Dendritic cell treated with granulocyte-macrophage colony-stimulating factor and Interleukin-4, amounts not matched to agents 40 ng/mL and 50 ng/mL, for 4 days (primary cell): ENCODE results near the gene NEK11.

Source experiments
- H3K27ac Mint-ChIP-seq: one replicate; pipeline ENCODE4 v1.8.0; 2022; ENCODE audit warnings: mild to moderate bottlenecking, mixed read lengths
- H3K27me3 Mint-ChIP-seq: one replicate; pipeline ENCODE4 v1.8.0; 2022; ENCODE audit warnings: mild to moderate bottlenecking, mixed read lengths
- H3K36me3 Mint-ChIP-seq: one replicate; pipeline ENCODE4 v1.8.0; 2022; ENCODE audit warnings: low read depth, mixed read lengths
- H3K4me1 Mint-ChIP-seq: one replicate; pipeline ENCODE4 v1.8.0; 2022; ENCODE audit warnings: low read depth, mixed read lengths
- H3K4me3 Mint-ChIP-seq: one replicate; pipeline ENCODE4 v1.8.0; 2022; ENCODE audit warnings: mild to moderate bottlenecking, moderate library complexity, mixed read lengths
- H3K9me3 Mint-ChIP-seq: one replicate; pipeline ENCODE4 v1.8.0; 2022; ENCODE audit warnings: mixed read lengths
- intact Hi-C: fragments of 100-400 bp; cut with micrococcal nuclease; formaldehyde crosslinking; loops from one replicate; pipeline ENCODE4 v1.15.0; 2022

Gene NEK11

DNA sequence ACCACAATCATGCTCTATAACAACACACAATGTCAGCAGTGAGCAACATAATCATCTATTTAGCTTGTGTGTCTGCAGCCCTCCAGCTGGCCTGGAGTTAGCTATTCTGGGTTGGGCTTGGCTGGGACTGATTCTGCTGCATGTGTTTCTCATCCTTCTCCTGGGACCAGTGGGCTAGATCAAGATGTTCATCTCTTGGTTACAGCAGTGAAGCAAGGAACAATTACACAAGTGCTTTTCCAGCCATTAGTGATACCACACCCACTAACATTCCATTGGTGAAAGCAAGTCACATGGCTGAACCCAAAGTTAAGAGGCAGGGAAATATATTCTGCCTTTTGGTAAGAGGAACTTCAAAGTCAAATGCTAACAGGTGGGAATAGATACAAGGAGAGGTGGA, 369.5 kb downstream of the NEK11 start:
- Mint-ChIP-seq H3K27me3 (no peaks in the 10 kb centered on the region), H3K4me3 (no peak overlapping the region), H3K4me1 (peaks cover 1% of the 10 kb centered on the region), H3K36me3 (no peaks in the 10 kb centered on the region), H3K9me3 (no peaks in the 10 kb centered on the region), H3K27ac (no peak overlapping the region)
- intact Hi-C loops = no loop called here

DNA sequence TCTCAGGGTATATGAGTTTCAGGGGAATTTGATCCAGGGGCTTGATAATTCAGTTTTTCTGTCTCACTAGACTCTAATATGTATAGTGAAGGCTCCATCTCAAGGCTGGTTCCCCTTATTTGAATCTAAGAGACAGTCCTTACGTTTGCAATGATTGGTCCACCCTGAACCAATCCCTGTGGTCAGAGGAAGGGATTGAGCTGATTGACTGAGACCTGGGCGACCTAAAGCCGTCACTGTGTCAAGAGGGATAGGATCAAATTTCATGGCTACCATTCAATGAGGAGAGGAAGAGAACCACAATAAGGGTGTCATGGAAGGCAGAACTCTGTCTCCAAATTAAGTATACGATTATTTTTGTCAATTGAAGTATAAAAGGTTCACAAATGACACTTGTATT, 371.2 kb downstream of the NEK11 start:
- H3K9me3 Mint-ChIP-seq = no peaks in the 10 kb centered on the region
- no peak overlapping the region for H3K4me3 Mint-ChIP-seq
- H3K36me3 Mint-ChIP-seq = no peaks in the 10 kb centered on the region
- no peaks in the 10 kb centered on the region for H3K27me3 Mint-ChIP-seq
- peaks cover 19% of the 10 kb centered on the region for H3K4me1 Mint-ChIP-seq
- no peak overlapping the region for H3K27ac Mint-ChIP-seq
- intact Hi-C loops = no loop called here
